ENCODE data around the gene PAFAH1B1.

GRCh38 chr17:2610195-2611175 lies 17.0 kb downstream of the PAFAH1B1 start:
- TF ChIP-seq CTCF (conservative IDR thresholded peaks at IDR 0.05 in 1 of 2, IDR thresholded peaks at IDR 0.05 in 1 of 2; ENCODE audit: extremely low read depth in 1 of 2, insufficient read depth in 1 of 2, low read depth in 1 of 2, low read length in 2 of 2) (no peak), EZH2 (IDR thresholded peaks at IDR 0.05; ENCODE audit: borderline replicate concordance, low read length) (no peak)

Data from mammary epithelial cell (primary cell).